ENCODE data around the gene NHLH1. TPM values are rescaled to one million over a fixed set of nuclear protein-coding genes. Genes with fewer than 3 reads are reported as not detected.

NHLH1 gene
- total and polyA plus RNA-seq, 2 of the 4 experiments (the other 2 are of a cell fraction): 0.14 TPM; not detected in 1

DNA sequence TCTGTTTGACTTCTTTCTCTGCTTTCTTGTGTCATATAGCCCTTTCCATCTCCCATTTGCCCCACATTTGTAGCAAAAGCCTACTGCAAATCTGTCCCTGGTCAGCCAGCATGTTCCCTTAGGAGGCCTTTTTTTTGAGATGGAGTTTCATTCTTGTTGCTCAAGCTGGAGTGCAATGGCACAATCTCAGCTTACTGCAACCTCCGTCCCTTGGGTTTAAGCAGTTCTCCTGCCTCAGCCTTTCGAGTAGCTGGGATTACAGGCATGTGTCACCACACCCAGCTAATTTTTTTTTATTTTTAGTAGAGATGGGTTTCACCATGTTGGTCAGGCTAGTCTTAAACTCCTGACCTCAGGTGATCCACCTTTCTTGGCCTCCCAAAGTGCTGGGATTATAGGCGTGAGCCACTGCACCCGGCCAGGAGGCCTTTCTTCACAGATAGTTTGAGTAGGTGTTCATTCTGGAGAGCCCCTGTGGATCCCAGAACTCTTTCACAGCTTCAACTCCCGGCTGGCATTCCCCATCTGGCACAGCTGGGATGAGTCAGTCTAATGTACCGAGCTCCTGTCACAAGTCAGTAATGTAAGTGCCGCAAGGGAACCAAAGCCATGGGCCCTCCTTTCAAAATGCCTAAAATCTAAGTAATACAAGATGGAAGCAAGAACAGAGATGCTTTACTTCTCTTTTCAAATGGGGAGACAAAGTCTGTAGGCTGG, 9.4 kb upstream of the NHLH1 start:
- in situ Hi-C loops (cut with MboI; ENCODE audit: low sequenced_read_pairs): loop anchor here (10.0 kb wide), 1 partner anchor 263 kb away; the partner anchor contains the start of gene IGSF8
- intact Hi-C loops (cut with micrococcal nuclease): no loop called here

More for the DNA sequence above, 9.4 kb upstream of the NHLH1 start:
- Histone ChIP-seq H2BK120ac (ENCODE audit: low read depth, low read length) (no peak overlapping the region), H4K5ac (ENCODE audit: low read depth, low read length) (no peak overlapping the region), H3K56ac (ENCODE audit: extremely low read depth, insufficient read depth, low read length) (no peak overlapping the region), H3K23ac (ENCODE audit: low read depth, low read length) (no peak overlapping the region), H3K4me1 (ENCODE audit: control insufficient read depth, insufficient read depth, low read length) (peaks cover 2% of the 10 kb centered on the region; the same call in 1 of the 2 replicates), H3K27me3 (ENCODE audit: control insufficient read depth, insufficient read depth, low read length) (no peaks in the 10 kb centered on the region), H4K91ac (ENCODE audit: insufficient read depth, low read depth, low read length) (no peak overlapping the region), H3K4me2 (ENCODE audit: low read depth, low read length) (no peak overlapping the region), H2BK5ac (ENCODE audit: low read depth, low read length, poor library complexity, severe bottlenecking) (no peak overlapping the region), H3K27ac (ENCODE audit: insufficient read depth, low read length) (no peak overlapping the region), H3K9me1 (ENCODE audit: insufficient read depth, low read length) (no peaks in the 10 kb centered on the region; the same call in 1 of the 2 replicates), H3K9ac (ENCODE audit: low read depth, low read length) (no peak overlapping the region), H3K79me1 (ENCODE audit: low read depth in 1 of 2, low read length in 2 of 2) (no peaks in the 10 kb centered on the region), H2BK20ac (ENCODE audit: low read depth, low read length) (no peak overlapping the region), H3K4me3 (ENCODE audit: insufficient read depth, low read depth, low read length) (no peak overlapping the region), H2BK15ac (ENCODE audit: low read depth, low read length) (no peak overlapping the region), H3K9me3 (ENCODE audit: control insufficient read depth, insufficient read depth, low read length) (no peaks in the 10 kb centered on the region), H2AFZ (replicated peaks; ENCODE audit: low read length, poor library complexity) (no peak overlapping the region), H4K20me1 (ENCODE audit: insufficient read depth, low read length) (no peaks in the 10 kb centered on the region; the same call in 1 of the 2 replicates), H3K18ac (ENCODE audit: low read depth, low read length) (no peak overlapping the region), H3K36me3 (ENCODE audit: control insufficient read depth, insufficient read depth, low read length) (peaks cover 57% of the 10 kb centered on the region), H4K8ac (ENCODE audit: low read depth in 2 of 2, low read length in 2 of 2) (no peak overlapping the region), H2AK9ac (replicated peaks; ENCODE audit: low read depth, low read length, poor library complexity) (no peak overlapping the region), H3K4ac (ENCODE audit: low read depth, low read length) (no peak overlapping the region), H2AK5ac (ENCODE audit: low read depth, low read length) (no peak overlapping the region), H3K14ac (replicated peaks; ENCODE audit: low read depth, low read length) (no peak overlapping the region)
- no CpG with 5 or more reads among the region's 7 CpGs for WGBS, 2 experiments (ENCODE audit: extremely low coverage in 2 of 2, insufficient read length in 1 of 2)
- CTCF ChIA-PET: interaction anchor here (1.3 kb wide), 1 partner anchor 19 kb away, joined by 5 read pairs; no protein-coding TSS in a partner anchor
- DNase-seq: no peak
- no TSS peak for BruUV-seq (replicated peaks)
- POLR2A ChIA-PET (ENCODE audit: unreplicated experiment): no interaction called here
- TF ChIP-seq FOS (IDR thresholded peaks at IDR 0.05; ENCODE audit: low read depth, low read length): no peak
- TF ChIP-seq SMC3 (IDR thresholded peaks at IDR 0.05; ENCODE audit: low read depth, low read length): no peak
- no peak for TF ChIP-seq RFX5 (IDR thresholded peaks at IDR 0.05; ENCODE audit: low read depth, low read length)
- TF ChIP-seq, protein P1, sequence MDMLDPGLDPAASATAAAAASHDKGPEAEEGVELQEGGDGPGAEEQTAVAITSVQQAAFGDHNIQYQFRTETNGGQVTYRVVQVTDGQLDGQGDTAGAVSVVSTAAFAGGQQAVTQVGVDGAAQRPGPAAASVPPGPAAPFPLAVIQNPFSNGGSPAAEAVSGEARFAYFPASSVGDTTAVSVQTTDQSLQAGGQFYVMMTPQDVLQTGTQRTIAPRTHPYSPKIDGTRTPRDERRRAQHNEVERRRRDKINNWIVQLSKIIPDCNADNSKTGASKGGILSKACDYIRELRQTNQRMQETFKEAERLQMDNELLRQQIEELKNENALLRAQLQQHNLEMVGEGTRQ (IDR thresholded peaks at IDR 0.05; ENCODE audit: low read depth, low read length): no peak
- no peak for TF ChIP-seq RAD21 (IDR thresholded peaks at IDR 0.05; ENCODE audit: low read length)
- TF ChIP-seq NFE2L2 (IDR thresholded peaks at IDR 0.05; ENCODE audit: low read depth, low read length): no peak
- no peak for TF ChIP-seq MAFK (IDR thresholded peaks at IDR 0.05; ENCODE audit: low read depth, low read length)
- TF ChIP-seq, protein P2, sequence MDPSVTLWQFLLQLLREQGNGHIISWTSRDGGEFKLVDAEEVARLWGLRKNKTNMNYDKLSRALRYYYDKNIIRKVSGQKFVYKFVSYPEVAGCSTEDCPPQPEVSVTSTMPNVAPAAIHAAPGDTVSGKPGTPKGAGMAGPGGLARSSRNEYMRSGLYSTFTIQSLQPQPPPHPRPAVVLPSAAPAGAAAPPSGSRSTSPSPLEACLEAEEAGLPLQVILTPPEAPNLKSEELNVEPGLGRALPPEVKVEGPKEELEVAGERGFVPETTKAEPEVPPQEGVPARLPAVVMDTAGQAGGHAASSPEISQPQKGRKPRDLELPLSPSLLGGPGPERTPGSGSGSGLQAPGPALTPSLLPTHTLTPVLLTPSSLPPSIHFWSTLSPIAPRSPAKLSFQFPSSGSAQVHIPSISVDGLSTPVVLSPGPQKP (IDR thresholded peaks at IDR 0.05; ENCODE audit: borderline replicate concordance, low read depth, low read length): no peak
- TF ChIP-seq BHLHE40 (IDR thresholded peaks at IDR 0.05; ENCODE audit: low read depth, low read length): no peak
- TF ChIP-seq MAZ (IDR thresholded peaks at IDR 0.05; ENCODE audit: borderline replicate concordance, low read depth, low read length): no peak
- TF ChIP-seq MXI1 (IDR thresholded peaks at IDR 0.05; ENCODE audit: borderline replicate concordance, low read depth, low read length): no peak
- no peak for TF ChIP-seq RCOR1 (IDR thresholded peaks at IDR 0.05; ENCODE audit: insufficient replicate concordance, low read length)
- no peak for TF ChIP-seq CHD1 (IDR thresholded peaks at IDR 0.05; ENCODE audit: low read depth, low read length)
- no peak for ATAC-seq (ENCODE audit: low read depth)
- dilution Hi-C loops (cut with HindIII; ENCODE audit: low sequenced_read_pairs, unreplicated experiment): no loop called here
